Measurements from ENCODE around the gene ELL. TPM values are rescaled to one million over a fixed set of nuclear protein-coding genes. Genes with fewer than 3 reads are reported as not detected.
"Not testable (repeated sequence)": the region's sequence is repeated elsewhere in the genome, so short reads cannot be mapped to it uniquely, and the experiment has no call there.

Gene ELL
- polyA plus RNA-seq, 4 donors, result 8.3 to 13.8 (median 12.3) TPM

DNA sequence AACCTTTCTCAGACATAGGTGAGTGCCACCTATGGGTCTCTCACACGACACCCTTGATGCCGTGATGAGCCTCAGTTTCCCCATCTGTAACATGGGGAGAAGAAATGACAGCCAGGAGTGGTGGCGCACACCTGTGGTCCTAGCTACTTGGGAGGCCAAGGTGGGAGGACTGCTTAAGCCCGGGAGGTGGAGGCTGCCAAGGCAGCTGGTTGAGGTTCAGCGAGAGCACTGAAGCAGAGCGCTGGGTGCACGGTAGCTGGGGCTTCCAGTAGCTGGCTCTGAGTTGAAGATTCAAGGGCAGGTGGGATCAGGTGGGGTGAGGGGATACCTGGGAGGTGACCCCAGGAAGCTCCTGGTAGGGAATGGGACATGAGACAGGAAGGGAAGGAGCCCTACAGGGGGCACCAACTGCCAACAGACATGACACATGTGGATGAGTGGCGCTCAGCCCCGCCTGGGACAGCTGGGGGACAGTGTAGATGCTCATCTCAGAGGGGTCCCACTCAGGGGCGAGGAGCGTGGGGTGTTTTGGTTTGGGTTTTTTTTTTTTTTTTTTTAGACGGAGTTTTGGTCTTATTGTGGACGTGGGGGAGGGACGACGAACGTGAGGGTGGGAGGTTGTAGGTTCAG, 109.1 kb downstream of the ELL start:
- DNase-seq (ENCODE audit: low read depth in 4 of 4, low spot score in 2 of 4), result no peak

DNA sequence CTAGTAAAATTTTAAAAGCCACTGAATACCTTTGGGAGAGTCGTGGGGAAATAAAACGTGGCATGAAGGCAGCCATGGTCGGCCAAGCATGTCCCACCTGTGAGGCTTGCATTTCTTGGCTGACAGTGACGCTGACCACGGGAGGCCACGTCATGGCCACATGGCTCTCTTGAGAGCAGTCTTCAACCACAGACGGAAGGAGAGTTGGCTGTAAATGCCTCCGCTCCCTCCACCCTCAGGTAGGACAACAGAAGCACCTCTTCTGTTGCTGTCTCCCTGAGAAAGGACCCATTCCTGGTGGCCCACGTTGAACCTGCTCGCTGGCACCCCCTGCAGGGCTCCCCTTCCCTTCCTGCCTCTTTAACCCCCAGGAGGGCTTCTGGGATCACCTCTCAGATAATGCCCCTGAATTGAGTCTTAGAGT, 113.8 kb downstream of the ELL start:
- no peak for DNase-seq (ENCODE audit: low read depth in 4 of 4, low spot score in 2 of 4)

GRCh38 chr19:18406749-18407148, 115.1 kb downstream of the ELL start:
- no peak for DNase-seq (ENCODE audit: low read depth in 4 of 4, low spot score in 2 of 4)

DNA sequence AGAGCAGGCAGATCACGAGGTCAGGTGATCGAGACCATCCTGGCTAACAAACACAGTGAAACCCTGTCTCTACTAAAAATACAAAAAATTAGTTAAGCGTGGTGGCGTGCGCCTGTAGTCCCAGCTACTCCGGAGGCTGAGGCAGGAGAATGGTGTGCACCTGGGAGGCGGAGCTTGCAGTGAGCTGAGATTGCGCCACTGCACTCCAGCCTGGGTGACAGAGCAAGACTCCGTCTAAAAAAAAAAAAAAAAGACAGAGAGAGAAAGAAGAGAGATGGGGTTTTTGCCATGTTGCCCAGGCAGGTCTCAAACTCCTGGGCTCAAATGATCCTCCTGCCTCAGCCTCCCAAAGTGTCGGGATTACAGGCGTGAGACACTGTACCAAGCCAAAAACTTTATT, 116.1 kb downstream of the ELL start:
- not testable (repeated sequence) for DNase-seq (ENCODE audit: low read depth in 4 of 4, low spot score in 2 of 4)

DNA sequence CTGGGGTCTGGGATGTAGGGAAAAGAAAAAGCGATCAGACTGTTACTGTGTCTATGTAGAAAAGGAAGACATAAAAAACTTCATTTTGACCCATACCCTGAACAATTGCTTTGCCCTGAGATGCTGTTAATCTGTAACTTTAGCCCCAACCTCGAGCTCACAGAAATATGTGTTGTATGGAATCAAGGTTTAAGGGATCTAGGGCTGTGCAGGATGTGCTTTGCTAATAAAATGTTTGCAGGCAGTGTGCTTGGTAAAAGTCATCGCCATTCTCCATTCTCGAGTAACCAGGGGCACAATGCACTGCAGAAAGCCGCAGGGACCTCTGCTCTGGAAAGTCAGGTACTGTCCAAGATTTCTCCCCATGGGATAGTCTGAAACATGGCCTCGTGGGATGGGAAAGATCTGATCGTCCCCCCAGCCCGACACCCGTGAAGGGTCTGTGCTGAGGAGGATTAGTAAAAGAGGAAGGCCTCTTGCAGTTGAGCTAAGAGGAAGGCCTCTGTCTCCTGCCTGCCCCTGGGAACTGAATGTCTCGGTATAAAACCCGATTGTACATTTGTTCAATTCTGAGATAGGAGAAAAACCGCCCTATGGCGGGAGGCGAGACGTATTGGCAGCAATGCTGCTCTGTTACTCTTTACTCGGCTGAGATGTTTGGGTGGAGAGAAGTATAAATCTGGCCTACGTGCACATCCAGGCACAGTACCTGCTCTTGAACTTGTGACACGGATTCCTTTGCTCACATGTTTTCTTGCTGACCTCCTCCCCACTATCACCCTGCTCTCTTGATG, 119.2 kb downstream of the ELL start:
- not testable (repeated sequence) for DNase-seq (ENCODE audit: low read depth in 4 of 4, low spot score in 2 of 4)

- DNase-seq (ENCODE audit: low read depth in 4 of 4, low spot score in 2 of 4), result no peak
These were observed 120.2 kb downstream of the ELL start for GRCh38 chr19:18401580-18402112.

- DNase-seq (ENCODE audit: low read depth in 4 of 4, low spot score in 2 of 4), result no peak
These were observed 122.9 kb downstream of the ELL start for GRCh38 chr19:18399008-18399407.

DNA sequence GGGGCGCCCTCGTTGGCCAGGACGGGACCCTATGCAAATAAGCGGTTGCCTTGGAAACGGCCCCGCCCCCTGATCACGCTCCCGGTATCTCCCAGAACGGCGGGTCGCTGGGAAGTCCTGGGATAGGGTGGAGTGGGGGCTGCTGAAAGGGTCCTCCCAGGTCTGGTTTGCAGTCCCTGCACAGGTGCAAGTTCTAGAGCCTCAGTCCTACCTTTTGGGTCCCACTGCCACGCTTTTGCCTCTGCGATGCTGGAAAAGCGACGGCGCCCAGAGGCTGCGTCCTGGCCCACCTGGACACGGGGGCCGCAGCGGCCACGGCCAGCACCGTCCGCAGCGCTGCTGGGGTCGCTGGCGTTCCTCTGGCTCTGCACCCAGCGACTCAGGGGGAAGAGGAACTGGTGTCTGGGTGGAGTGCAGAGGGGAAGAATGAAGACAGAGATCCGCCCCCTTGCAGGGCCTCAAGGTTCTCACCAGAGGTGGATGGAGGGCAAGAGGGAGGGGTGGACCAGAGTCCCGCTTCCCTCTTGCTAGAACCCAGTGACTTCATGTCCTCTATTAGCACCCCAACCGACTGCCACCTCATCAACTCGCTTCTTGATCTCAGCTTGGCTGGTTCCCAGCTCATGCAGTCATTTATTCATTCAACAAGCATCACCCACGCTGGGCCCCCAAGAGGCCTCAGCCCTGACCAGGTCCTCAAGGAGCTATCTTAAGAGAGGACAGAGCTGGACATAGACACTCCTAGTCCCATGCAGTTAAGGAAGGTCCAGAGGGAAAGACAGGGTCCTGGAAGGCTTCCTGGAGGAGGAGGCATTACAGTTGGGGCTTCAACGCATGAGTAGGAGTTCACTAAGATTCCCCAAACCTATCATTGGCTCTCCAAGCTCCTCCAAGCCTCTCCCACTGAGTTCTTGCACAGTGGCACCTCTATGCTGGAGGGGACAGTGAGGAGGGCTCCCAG, 124.3 kb downstream of the ELL start, which contains the start of gene LRRC25:
TSS of gene LRRC25 (minus strand) at position 381 of the 961 bp plus-strand sequence. CDS start 659 bp downstream, outside the sequence.
- no peak for DNase-seq (ENCODE audit: low read depth in 4 of 4, low spot score in 2 of 4)

- DNase-seq (ENCODE audit: low read depth in 4 of 4, low spot score in 2 of 4), result no peak
These were observed 125.2 kb downstream of the ELL start for GRCh38 chr19:18396471-18397241.

- no peak for DNase-seq (ENCODE audit: low read depth in 4 of 4, low spot score in 2 of 4)
These were observed 128.0 kb downstream of the ELL start for GRCh38 chr19:18393836-18394235.

- no peak for DNase-seq (ENCODE audit: low read depth in 4 of 4, low spot score in 2 of 4)
These were observed 128.9 kb downstream of the ELL start for GRCh38 chr19:18392926-18393325.

Other genes starting within 250 kb of the ELL start
- gene IQCN, start 247.6 kb downstream of the ELL start, polyA plus RNA-seq (ENCODE audit: insufficient read length in 4 of 4), result 10 to 100 TPM in 2 of 4 donors, 1 to 10 TPM in 2; 3.4 to 13.8 (median 8.9) TPM
- 100 to 1,000 TPM in 2 of 4 donors, 10 to 100 TPM in 2; 75.4 to 102 (median 91.3) TPM for gene JUND, start 240.4 kb downstream of the ELL start, polyA plus RNA-seq (ENCODE audit: insufficient read length in 4 of 4)
- gene LSM4, start 199.0 kb downstream of the ELL start, polyA plus RNA-seq (ENCODE audit: insufficient read length in 4 of 4), result 100 to 1,000 TPM in 2 of 4 donors, 10 to 100 TPM in 2; 90.4 to 134 (median 105) TPM
- 10 to 100 TPM; 21.2 to 31.5 (median 26.5) TPM for gene PGPEP1, start 181.5 kb downstream of the ELL start, polyA plus RNA-seq (ENCODE audit: insufficient read length in 4 of 4)
- 10 to 100 TPM in 1 of 4 donors, 1 to 10 TPM in 3; 5.5 to 19.2 (median 8.2) TPM for gene GDF15, start 135.9 kb downstream of the ELL start, polyA plus RNA-seq (ENCODE audit: insufficient read length in 4 of 4)
- 1 to 10 TPM in 2 of 4 donors, under 1 TPM in 2; 0.79 to 1.9 (median 1.1) TPM for gene LRRC25, start 124.4 kb downstream of the ELL start, polyA plus RNA-seq (ENCODE audit: insufficient read length in 4 of 4)
- gene SSBP4, start 102.7 kb downstream of the ELL start, polyA plus RNA-seq (ENCODE audit: insufficient read length in 4 of 4), result 100 to 1,000 TPM in 3 of 4 donors, 10 to 100 TPM in 1; 56.3 to 130 (median 114) TPM
- gene ISYNA1, start 83.9 kb downstream of the ELL start, polyA plus RNA-seq (ENCODE audit: insufficient read length in 4 of 4), result 100 to 1,000 TPM in 3 of 4 donors, 10 to 100 TPM in 1; 85.7 to 154 (median 134) TPM
- gene FKBP8, start 21.5 kb upstream of the ELL start, polyA plus RNA-seq (ENCODE audit: insufficient read length in 4 of 4), result 100 to 1,000 TPM; 155 to 215 (median 193) TPM
- 10 to 100 TPM; 55.5 to 75.7 (median 67.6) TPM for gene KXD1, start 35.8 kb upstream of the ELL start, polyA plus RNA-seq (ENCODE audit: insufficient read length in 4 of 4)
- 1,000 to 10,000 TPM in 1 of 4 donors, 100 to 1,000 TPM in 3; 710 to 1,047 (median 838) TPM for gene UBA52, start 49.8 kb upstream of the ELL start, polyA plus RNA-seq (ENCODE audit: insufficient read length in 4 of 4)
- 10 to 100 TPM; 22.5 to 51.3 (median 38.4) TPM for gene REX1BD, start 66.7 kb upstream of the ELL start, polyA plus RNA-seq (ENCODE audit: insufficient read length in 4 of 4)
- gene CRLF1, start 84.7 kb upstream of the ELL start, polyA plus RNA-seq (ENCODE audit: insufficient read length in 4 of 4), result 1 to 10 TPM; 3.3 to 7.7 (median 4.1) TPM
- 1 to 10 TPM; 2.3 to 4.1 (median 3.7) TPM for gene TMEM59L, start 90.8 kb upstream of the ELL start, polyA plus RNA-seq (ENCODE audit: insufficient read length in 4 of 4)
- gene KLHL26, start 115.0 kb upstream of the ELL start, polyA plus RNA-seq (ENCODE audit: insufficient read length in 4 of 4), result 10 to 100 TPM in 2 of 4 donors, 1 to 10 TPM in 2; 6.4 to 13.3 (median 9.8) TPM
- 10 to 100 TPM; 12.2 to 32.4 (median 21.6) TPM for gene CRTC1, start 161.6 kb upstream of the ELL start, polyA plus RNA-seq (ENCODE audit: insufficient read length in 4 of 4)